HG02981 (cell line): ENCODE data around the gene SEMA6D.

Experiments used
- ATAC-seq: cut with Tn5 transposase; IDR thresholded peaks from one replicate; pipeline ENCODE4 v1.9.1; 2021; ENCODE audit warnings: mild to moderate bottlenecking, moderate library complexity; ENCODE audit not compliant: unreplicated experiment

The SEMA6D gene, protein sequence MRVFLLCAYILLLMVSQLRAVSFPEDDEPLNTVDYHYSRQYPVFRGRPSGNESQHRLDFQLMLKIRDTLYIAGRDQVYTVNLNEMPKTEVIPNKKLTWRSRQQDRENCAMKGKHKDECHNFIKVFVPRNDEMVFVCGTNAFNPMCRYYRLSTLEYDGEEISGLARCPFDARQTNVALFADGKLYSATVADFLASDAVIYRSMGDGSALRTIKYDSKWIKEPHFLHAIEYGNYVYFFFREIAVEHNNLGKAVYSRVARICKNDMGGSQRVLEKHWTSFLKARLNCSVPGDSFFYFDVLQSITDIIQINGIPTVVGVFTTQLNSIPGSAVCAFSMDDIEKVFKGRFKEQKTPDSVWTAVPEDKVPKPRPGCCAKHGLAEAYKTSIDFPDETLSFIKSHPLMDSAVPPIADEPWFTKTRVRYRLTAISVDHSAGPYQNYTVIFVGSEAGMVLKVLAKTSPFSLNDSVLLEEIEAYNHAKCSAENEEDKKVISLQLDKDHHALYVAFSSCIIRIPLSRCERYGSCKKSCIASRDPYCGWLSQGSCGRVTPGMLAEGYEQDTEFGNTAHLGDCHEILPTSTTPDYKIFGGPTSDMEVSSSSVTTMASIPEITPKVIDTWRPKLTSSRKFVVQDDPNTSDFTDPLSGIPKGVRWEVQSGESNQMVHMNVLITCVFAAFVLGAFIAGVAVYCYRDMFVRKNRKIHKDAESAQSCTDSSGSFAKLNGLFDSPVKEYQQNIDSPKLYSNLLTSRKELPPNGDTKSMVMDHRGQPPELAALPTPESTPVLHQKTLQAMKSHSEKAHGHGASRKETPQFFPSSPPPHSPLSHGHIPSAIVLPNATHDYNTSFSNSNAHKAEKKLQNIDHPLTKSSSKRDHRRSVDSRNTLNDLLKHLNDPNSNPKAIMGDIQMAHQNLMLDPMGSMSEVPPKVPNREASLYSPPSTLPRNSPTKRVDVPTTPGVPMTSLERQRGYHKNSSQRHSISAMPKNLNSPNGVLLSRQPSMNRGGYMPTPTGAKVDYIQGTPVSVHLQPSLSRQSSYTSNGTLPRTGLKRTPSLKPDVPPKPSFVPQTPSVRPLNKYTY

DNA sequence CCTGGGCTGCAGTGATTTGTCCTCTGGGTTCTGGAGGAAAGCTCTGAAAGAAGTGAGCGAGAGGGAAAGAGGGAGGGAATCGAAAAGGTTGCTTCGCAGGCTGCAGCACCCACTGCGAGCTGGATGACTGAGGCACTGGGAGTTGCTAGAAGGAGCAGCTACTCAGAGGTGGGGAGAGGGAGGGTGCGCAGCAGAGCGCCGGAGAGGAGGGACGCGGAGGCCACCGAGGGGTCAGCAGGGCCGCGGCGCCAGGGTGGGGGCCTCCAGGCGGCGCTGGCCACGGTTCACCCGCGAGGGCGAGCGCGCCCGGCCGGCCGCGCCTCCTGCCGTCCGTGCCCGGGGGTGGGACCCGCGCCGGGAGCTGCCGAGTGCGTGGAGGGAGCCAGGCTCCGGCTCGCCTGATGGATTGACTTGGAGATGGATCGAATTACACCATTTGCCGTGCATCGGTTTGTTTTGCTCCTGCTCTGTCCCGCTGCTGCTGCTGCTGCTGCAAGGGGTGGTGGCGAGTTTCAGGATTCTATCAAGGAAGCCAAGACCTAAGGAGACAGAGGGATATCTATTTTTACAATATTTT, at the start of gene SEMA6D:
SEMA6D (plus strand) TSS at position 470 of the 577 bp plus-strand sequence. CDS start 42,294 bp downstream, outside the sequence.
- ATAC-seq, result no peak

DNA sequence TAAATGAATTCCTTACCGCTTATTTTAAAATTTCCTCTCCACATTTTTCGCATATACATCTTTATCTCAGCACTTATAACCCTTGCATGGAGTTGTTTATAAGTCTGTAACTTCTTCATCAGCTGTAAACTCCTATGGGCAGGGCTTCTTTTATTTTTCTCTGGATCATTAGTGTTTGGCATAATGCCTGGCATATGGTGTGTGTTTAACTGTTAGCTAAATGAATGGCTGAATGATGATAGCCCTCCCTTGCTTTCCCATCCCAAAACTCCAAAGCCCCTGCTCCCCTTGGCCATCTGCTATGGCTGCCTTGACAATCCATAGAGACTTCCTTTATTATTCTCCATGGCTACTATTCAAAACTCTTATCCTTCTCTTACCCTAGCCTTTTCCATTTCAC, 48.1 kb upstream of the SEMA6D start:
- no peak for ATAC-seq

DNA sequence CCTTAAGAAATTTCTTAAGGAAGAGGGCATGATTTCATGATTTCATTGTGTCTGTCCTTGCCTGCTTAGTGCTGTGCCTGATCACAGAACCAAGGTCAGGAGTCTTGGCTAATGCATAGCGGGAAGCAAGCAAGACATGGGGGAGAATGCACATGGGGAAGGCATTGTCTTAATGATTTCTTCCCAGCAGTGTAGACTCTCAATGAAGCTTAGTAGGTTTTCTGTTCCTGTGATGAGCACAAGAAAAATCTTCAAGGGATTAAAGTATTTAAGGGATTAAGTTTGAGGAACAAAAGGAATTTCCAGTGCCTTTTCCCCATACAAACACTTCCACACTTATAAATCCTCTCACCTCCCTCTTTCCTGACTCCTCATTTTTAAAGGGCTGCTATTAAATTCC, 46.9 kb upstream of the SEMA6D start:
- no peak for ATAC-seq

DNA sequence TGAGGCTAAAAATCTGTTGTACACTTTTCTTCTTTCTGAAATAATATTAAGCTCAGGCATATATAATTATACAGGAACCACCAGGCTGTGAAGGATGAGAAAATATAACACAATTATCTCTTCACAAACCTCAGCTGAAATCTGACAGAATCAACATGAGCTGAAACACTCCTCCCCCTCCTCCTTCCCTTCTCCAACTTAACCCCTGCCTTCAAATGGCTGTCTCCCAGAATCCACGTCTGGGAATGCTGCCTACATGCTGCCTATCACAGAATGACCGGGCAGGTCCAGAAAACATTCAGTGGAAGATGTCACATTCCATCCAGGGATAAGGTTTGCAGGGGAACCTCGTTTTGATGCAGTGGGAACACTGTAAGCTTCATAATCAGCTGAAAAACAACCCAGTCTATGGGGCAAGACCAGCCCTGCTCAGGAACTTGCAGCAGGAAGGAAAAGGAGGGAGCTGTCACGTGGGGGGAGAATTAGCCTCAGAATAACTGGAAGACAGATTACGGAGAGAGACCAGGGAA, 44.0 kb upstream of the SEMA6D start:
- ATAC-seq, result no peak

- no peak for ATAC-seq
Observed at GRCh38 chr15:47674586-47675232, 42.6 kb upstream of the SEMA6D start.

GRCh38 chr15:47675735-47676134, 41.6 kb upstream of the SEMA6D start:
- no peak for ATAC-seq

DNA sequence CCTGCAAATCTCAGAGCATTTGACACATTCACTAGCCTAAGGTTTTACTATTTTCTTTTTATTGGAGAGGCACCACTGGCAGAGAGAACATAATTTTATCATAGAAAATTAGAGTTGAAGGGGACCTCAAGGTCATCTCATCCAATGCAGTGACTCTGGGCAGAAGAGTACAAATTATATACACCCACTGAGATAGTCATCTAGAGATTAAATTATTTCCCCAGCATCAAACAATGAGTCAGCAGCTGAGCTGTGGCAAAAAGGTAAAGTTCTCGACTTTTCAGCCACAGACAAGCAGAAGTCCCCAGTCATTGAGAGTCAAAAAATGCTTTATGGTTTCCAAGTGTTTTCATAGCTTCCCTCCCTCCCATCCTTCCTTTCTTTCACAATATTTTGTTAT, 39.3 kb upstream of the SEMA6D start:
- ATAC-seq, result no peak

DNA sequence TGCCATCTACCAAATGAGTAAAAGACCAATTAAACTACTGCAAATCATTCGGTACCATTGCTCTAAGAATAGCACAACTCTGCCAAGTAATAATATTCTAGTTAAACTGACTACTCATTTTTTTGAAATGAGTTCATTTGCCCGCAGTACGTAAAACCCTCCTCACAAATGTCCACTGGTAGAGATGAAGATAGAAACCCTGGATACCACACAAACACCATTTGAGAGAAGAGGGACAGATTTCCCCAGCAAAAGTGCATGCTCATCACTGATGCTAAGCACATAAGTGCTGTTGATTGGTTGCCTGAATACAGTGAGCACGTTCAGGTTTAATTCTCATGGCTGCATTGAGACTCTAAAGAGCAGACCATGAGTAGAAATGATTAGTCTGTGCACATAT, 34.6 kb upstream of the SEMA6D start:
- ATAC-seq, result no peak

GRCh38 chr15:47685141-47685870, 32.0 kb upstream of the SEMA6D start:
- ATAC-seq, result no peak

GRCh38 chr15:47688573-47689086, 28.7 kb upstream of the SEMA6D start:
- ATAC-seq, result no peak

GRCh38 chr15:47689660-47690059, 27.6 kb upstream of the SEMA6D start:
- ATAC-seq, result no peak

DNA sequence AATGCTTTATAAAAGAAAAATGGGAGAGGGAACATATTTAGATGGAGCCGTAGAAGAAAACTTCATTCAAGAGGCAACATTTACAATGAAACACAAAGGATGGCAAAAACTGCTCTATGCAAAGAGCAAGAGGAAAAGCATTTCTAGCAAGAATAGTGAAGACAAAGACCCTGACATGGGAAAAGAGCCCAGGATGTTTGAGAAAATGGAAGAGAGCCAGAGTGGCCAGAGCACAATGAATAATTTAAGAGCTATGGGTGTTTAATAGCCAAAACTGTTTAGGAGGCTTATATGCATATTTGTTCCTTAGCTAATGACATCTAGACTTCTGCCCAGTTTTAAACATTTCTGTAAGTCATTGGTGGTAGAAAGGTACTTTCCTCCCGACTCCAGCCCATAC, 25.4 kb upstream of the SEMA6D start:
- ATAC-seq, result no peak

- no peak for ATAC-seq
Observed at GRCh38 chr15:47696351-47696750, 21.0 kb upstream of the SEMA6D start.

DNA sequence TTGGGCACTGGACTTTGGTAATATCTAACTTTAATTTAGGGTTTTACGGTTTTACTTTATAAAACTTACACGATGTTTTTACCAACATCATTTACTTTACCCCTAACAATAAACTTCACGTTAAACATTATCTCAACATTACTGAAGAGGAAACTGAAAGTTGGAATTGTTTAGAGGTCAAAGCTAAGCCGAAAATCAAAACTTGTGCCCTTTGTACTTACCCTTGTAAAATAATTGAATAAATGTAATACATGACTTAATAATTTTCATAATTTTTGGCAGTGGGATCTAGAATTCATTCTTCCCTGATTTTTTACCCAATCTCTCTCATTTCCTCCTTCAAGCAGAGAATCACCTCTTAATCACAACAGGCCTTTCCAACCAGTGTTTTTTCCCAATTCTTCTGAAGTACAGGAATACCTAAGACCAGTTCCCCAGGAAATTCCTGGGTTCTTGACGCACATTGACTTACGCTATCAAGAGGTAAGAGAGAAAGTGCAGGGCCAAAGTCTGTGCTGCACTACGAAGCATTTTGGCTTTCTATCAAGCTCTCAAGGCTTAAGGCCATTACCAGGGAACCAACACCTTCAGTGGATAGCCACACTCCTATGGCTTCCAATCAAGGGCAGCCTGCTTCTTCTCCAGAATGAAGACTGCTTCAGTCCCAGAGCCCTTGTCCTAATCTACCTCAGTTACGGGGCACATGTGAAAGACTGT, 11.9 kb upstream of the SEMA6D start:
- ATAC-seq, result no peak

GRCh38 chr15:47707391-47707790, 9.9 kb upstream of the SEMA6D start:
- ATAC-seq, result no peak

- no peak for ATAC-seq
Observed at GRCh38 chr15:47708161-47708980, 8.9 kb upstream of the SEMA6D start.

GRCh38 chr15:47711655-47712054, 5.7 kb upstream of the SEMA6D start:
- no peak for ATAC-seq

DNA sequence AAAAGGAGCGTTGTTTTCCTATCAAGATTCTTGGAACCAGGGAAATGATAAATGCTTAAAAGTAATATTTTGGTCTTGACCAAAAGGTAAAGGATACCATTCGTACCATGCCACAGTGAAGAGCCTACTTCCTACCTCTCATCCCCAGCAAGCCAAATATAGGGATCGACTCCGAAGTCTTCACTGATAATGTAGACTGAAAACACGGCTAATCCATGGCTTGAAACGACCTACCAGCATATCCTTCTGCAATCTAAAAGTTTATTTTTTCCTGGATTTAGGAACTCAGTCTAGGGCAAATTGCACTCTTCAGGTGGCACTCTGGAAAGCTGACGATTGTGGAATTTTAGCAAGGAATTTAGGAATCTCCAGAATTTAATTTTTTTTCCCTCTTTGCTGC, 1.9 kb upstream of the SEMA6D start:
- no peak for ATAC-seq
